Osteocyte (in vitro differentiated cells): ENCODE measurements around the gene HAGHL. TPM values are rescaled to one million over a fixed set of nuclear protein-coding genes. Genes with fewer than 3 reads are reported as not detected.

Experiments used
- DNase-seq: peaks from one replicate; pipeline ENCODE4 v3.0.0; 2021; ENCODE audit warnings: mixed read lengths; ENCODE audit not compliant: unreplicated experiment; ENCODE audit errors: extremely low spot score
- H3K27ac Mint-ChIP-seq: one replicate; pipeline ENCODE4 v1.8.0; 2021; ENCODE audit warnings: mild to moderate bottlenecking, mixed read lengths; ENCODE audit not compliant: unreplicated experiment
- H3K27me3 Mint-ChIP-seq: one replicate; pipeline ENCODE4 v1.8.0; 2021; ENCODE audit warnings: mixed read lengths; ENCODE audit not compliant: unreplicated experiment
- H3K36me3 Mint-ChIP-seq: one replicate; pipeline ENCODE4 v1.8.0; 2021; ENCODE audit warnings: mixed read lengths; ENCODE audit not compliant: unreplicated experiment
- H3K4me1 Mint-ChIP-seq: one replicate; pipeline ENCODE4 v1.8.0; 2021; ENCODE audit warnings: mixed read lengths; ENCODE audit not compliant: unreplicated experiment
- H3K4me3 Mint-ChIP-seq: one replicate; pipeline ENCODE4 v1.8.0; 2021; ENCODE audit warnings: mild to moderate bottlenecking, moderate library complexity, mixed read lengths; ENCODE audit not compliant: unreplicated experiment
- H3K9me3 Mint-ChIP-seq: one replicate; pipeline ENCODE4 v1.8.0; 2021; ENCODE audit warnings: mixed read lengths; ENCODE audit not compliant: unreplicated experiment
- CTCF ChIP-seq: fragments of 200-600 bp; sonication (generic); IDR thresholded peaks from 2 replicates; pipeline ENCODE4 v1.5.0; 2021; ENCODE audit warnings: antibody characterized with exemption, mild to moderate bottlenecking, moderate library complexity
- total RNA-seq: library from RNA; stranded (reverse); gene quantifications from 2 replicates; pipeline ENCODE4 v1.2.1, GENCODE V29; 2021

Gene HAGHL
- total RNA-seq, 1 donor from 2014 or later = 17.3 TPM

DNA sequence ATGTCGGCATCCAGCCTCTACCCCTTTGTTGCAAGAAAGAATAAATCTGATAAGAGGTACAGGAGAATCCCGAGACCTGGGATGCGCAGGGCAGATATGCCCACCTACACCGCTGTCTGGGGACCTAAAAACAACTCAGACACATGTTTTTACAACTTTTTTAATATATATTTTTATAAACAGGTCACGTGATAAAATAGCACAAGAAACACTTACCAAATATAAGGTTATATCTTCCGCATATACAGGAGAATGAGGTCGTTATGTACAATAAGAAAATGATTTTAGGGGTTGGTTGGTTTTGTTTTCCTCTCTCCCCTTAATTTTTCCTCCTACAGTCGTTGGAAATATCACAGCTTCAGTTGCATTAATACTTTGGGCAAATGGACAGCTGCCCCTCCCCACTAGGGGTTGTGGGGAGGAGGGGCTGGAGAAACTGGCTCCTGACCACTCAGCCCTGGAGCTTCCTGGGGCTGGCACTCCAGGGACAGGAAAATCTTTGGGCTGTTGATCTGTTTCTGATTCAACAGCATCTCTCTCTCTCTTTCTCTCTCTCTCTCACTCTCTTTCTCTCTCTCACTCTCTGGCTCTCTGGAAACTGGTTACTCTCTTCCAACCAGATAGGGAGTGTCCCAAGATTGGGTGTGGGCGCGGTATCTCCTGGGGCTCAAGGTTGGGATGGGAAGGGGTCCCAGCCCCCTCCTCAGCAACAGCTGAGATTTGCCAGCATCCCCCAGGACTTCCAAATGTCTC is 34.4 kb upstream of the HAGHL start:
- H3K4me1 Mint-ChIP-seq = peaks cover 17% of the 10 kb centered on the region
- no peaks in the 10 kb centered on the region for H3K9me3 Mint-ChIP-seq
- H3K36me3 Mint-ChIP-seq = no peaks in the 10 kb centered on the region
- H3K4me3 Mint-ChIP-seq = no peak overlapping the region
- no peak overlapping the region for H3K27ac Mint-ChIP-seq
- DNase-seq = no peak
- TF ChIP-seq CTCF = no peak
- H3K27me3 Mint-ChIP-seq = peaks cover 29% of the 10 kb centered on the region

DNA sequence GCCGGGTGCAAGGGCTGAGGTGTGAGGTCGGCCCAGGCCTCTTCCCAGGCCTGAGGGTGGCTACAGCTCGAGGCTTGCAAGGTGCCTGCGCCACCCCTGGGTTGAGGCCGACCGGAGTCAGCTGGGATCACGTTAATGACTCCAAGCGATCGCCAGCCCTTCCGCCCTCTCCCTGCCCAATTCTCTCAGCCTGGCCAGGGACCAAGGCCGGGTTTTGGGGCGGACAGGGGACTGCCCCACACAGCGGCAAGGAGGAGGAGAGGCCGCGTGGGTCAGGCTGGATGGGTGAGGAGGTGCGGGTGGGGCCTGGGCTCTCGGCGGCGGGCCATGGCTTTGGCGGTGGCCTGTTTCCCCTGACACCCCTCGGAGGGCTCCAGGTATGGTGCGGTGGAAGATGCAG is 33.5 kb upstream of the HAGHL start:
- Mint-ChIP-seq H3K36me3 (no peaks in the 10 kb centered on the region), H3K9me3 (no peaks in the 10 kb centered on the region), H3K4me3 (no peak overlapping the region), H3K27me3 (peaks cover 29% of the 10 kb centered on the region), H3K4me1 (peaks cover 17% of the 10 kb centered on the region), H3K27ac (no peak overlapping the region)
- no peak for TF ChIP-seq CTCF
- no peak for DNase-seq

GRCh38 chr16:693766-694165 is 33.1 kb upstream of the HAGHL start:
- Mint-ChIP-seq H3K27ac (no peak overlapping the region), H3K9me3 (no peaks in the 10 kb centered on the region), H3K27me3 (peaks cover 29% of the 10 kb centered on the region), H3K4me3 (no peak overlapping the region), H3K36me3 (no peaks in the 10 kb centered on the region), H3K4me1 (peaks cover 16% of the 10 kb centered on the region)
- TF ChIP-seq CTCF = no peak
- no peak for DNase-seq

GRCh38 chr16:694187-694862 is 32.6 kb upstream of the HAGHL start:
- Mint-ChIP-seq H3K36me3 (no peaks in the 10 kb centered on the region), H3K9me3 (no peaks in the 10 kb centered on the region), H3K27me3 (peaks cover 29% of the 10 kb centered on the region), H3K4me1 (peaks cover 11% of the 10 kb centered on the region), H3K4me3 (no peak overlapping the region), H3K27ac (no peak overlapping the region)
- no peak for TF ChIP-seq CTCF
- no peak for DNase-seq

GRCh38 chr16:694863-695354 is 32.0 kb upstream of the HAGHL start:
- H3K4me3 Mint-ChIP-seq = no peak overlapping the region
- H3K27ac Mint-ChIP-seq = no peak overlapping the region
- H3K27me3 Mint-ChIP-seq = peaks cover 29% of the 10 kb centered on the region
- DNase-seq = no peak
- no peaks in the 10 kb centered on the region for H3K36me3 Mint-ChIP-seq
- no peak for TF ChIP-seq CTCF
- no peaks in the 10 kb centered on the region for H3K9me3 Mint-ChIP-seq
- H3K4me1 Mint-ChIP-seq = peaks cover 7% of the 10 kb centered on the region
